GM19397 (cell line): Measurements from ENCODE around the gene MAML2.
"Not testable (repeated sequence)": the region's sequence is repeated elsewhere in the genome, so short reads cannot be mapped to it uniquely, and the experiment has no call there.

Experiments used
- ATAC-seq: cut with Tn5 transposase; IDR thresholded peaks from one replicate; pipeline ENCODE4 v1.9.1; 2021; ENCODE audit warnings: mild to moderate bottlenecking, moderate library complexity; ENCODE audit not compliant: unreplicated experiment

Gene MAML2

DNA sequence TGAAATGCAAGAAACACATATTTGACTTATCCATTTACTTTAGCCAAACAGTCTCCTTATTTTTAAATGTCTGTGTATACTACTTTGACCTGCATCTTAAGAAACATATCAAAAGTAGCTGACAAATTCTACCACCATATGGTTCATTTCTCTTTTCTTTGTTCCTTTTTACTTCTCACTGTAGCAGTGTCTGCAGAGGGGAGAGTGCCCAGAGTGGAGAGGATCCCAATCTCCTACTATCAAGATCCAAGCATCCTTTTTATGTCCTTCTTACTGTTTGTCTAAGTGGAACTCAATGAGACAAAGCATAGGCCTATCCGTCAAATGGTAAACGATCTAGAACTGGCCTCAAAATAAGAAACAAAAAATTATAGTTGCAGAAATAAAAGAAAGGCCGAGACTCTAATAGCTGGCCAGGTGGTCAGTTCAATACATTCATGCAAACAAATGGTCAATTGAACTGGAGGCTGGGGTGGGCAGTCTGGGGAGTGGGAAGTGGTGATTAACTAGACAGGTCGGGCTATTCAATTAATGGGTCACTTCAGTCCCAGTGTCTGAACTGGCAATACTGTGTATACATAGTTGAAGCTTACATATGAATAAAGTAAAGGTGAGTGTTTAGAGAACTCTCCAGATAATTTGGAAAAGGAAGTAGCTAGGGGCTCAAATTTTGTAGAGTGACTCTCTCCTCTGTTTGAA is 149.1 kb downstream of the MAML2 start:
- ATAC-seq: no peak

DNA sequence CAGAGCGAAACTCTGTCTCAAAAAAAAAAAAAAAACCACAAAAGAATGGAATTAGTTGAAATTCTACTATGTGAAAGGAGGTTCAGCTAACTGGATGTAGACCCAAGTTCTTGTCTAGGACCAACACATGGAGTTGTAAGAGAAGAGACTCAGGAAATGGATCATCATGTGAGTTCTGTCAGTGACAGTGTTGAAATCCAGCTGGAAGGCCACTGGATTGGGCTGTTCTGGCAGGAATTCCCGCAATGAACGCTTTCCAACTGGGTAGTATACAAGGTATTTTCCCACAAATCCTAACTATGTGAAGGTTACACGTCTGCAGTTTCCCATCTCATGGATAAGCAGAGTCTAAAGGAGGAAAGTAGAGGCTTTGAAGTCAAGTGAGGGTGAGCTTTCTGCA is 151.2 kb downstream of the MAML2 start:
- no peak for ATAC-seq

DNA sequence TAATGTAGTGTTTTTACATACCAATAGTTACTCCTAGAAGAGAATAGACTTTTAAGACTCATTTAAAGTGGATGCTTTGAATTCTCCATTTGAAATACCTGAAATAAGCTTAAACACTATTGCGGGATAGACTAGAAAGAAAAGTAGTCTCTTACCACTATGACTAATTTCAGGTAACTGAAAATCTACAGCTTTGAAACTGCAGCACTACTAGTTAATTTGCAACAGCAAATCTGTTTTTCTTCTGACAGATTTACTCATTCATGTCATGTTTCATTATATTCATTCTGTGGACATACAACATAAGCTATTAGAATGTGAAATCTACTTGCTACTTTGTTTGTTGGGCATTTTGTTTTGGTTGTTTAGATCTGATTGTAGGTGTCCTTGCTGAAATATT is 153.6 kb downstream of the MAML2 start:
- ATAC-seq: no peak

DNA sequence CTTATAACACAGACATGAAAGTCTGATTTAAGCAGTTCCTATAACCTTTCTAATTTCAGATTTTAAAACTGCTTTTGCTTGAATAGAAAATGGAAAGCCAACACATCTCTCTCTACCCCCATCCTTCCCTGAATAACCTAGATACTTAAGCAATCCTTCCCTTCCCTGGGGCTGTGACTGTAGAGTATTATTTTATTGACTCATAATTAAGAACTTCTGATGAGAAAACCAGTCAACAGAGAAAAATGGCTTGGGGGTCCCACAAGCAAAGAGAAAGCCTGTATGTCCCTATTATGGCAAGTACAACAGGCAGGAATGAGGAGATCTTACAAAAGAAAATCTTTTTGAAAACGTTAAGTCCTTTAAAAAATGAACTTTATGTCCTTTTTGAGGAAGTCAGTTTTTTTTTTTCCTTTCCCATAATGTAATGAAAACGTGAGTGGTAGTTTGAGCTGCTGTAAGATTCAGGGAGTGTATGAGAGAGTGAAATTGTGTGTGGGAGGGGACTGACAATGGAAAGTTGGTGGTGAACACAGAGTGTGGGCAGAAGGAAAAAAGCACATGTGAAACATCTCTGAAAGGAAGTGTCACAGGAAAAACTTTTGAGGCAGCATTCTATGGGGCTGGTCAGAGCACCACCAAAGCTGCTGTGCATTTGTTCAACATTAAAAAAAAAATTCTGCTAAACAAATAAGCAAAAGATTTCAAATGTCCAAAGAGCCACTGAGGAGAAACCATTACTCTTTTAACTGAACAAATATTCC is 154.6 kb downstream of the MAML2 start:
- ATAC-seq: peak; percentile 31

DNA sequence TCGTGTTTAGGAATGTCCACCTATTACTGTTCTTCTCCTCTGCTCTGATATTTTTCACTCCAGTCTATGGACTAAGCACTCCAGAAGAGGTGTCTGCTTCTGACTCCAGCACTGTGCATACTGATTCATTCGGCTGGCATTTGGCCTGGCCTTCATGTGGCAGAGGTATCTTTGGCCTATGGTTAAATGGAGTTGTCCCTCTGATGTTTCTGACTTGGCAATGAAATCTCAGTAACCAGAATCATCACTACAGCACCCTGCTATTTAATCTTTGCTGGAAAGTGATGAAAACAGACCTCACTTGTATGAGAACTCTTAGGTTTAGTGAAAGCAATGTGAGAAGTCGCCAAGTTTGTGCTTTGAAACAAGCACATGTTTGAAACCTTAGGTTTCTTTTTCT is 155.2 kb downstream of the MAML2 start:
- no peak for ATAC-seq

DNA sequence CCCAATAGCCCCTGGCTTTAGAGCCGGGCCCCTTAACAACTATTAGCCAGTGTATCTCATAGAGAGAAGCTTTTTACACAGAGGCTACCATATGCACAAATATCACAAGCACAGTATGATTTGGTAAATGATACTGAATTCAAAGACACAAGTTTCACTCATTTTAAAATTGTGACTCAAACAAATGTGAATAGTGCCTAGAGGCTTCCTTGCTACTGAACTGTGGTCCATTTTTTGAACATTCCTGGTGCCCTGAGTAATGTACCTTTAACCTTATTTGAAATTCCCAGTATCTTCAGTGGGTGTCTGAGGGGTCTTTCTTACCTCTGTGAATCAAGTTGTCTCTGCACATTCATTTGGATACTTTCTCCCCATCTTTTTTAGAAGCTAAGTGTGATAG is 156.2 kb downstream of the MAML2 start:
- ATAC-seq: no peak

DNA sequence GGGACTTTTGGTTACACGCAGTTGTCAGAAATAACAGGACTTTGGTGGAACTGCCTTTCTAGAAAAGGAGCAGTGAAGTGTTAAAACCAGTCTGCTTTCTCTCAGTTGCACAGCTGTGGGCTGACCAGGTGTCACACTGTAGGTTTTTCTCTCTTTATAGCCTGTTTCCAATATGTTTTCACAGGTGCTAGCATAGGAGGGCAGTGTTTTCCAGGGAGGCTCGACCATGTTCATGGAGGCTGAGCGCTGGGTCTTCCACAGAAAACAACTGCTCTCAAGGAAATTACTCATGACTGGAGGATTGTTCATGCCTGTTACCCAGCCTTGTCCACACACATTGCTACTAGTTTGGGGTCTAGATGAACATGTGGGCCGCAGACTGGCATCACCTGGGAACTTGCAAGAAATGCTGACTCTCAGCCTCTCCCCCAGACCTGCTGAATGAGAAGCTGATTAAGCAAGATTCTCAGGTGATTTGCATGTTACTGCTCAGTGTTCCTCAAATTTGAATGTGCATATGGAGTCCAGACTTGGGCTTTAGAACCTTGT is 157.7 kb downstream of the MAML2 start:
- peak; percentile 71 for ATAC-seq

DNA sequence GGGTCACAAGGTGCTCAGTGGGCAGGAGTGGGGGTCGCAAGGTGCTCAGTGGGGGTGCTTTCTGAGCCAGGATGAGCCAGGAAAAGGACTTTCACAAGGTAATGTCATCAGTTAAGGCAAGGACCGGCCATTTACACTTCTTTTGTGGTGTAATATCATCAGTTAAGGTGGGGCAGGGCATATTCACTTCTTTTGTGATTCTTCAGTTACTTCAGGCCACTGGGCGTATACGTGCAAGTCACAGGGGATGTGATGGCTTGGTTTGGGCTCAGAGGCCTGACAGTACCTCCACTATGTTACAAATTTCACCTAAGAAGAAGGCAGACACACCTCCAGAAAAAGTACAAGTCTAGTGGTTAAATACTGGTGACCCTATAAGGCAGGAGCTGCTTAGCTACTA is 162.1 kb downstream of the MAML2 start:
- not testable (repeated sequence) for ATAC-seq

DNA sequence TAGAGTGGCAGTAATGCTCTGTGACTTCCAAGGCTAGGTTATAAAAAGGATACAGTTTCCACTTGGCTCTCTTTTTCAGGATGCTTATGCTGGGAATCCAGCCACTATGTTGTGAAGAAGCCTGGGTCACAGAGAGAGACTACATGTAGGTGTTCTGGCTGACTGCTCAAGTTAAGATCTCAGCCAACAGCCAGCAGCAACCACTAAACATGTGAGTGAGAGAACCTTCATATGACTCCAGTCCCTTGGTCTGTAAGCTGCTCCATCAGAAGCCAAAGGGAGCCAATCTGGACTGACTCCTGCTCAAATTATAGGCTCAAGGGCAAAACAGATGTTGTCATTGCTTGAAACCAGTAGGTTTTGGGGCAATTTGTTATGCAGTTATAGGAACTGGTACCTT is 162.7 kb downstream of the MAML2 start:
- no peak for ATAC-seq

DNA sequence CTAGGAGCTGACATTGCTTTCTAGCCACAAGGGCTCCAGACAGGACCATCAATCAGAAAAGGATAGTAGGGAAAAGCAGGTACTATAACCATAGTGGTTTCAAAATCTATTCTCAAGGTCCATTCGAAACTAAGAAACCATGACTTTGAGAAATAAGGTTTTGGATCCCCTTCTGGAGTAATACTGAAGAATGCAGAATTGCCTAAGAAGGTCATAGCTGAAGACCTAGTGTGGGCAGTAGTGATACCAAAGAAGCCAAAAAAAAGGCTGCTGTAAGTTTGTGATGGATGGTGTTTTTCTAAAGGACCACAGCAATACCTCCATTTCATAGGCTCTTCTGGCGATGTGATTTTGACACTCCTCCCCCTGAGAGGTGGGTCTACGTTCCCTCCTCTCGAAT is 163.1 kb downstream of the MAML2 start:
- no peak for ATAC-seq

DNA sequence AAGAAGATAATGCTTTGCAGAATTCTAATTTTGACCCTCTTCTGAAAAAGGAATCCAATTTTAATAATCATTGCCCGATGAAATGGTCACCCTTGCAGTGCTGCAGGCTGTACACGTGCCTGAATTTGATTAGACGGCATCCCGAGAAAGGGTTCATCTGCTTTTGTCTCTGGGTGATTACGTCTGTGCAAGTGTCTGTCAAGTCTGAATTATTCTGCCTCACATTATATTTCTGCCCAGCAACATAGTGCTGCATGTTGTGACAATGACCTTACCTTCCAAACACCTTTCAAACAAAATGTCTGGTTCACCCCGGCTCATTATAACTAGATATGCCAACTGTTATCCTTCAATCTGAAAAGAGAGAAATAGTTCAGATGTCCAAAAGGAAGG is 164.1 kb downstream of the MAML2 start:
- no peak for ATAC-seq

DNA sequence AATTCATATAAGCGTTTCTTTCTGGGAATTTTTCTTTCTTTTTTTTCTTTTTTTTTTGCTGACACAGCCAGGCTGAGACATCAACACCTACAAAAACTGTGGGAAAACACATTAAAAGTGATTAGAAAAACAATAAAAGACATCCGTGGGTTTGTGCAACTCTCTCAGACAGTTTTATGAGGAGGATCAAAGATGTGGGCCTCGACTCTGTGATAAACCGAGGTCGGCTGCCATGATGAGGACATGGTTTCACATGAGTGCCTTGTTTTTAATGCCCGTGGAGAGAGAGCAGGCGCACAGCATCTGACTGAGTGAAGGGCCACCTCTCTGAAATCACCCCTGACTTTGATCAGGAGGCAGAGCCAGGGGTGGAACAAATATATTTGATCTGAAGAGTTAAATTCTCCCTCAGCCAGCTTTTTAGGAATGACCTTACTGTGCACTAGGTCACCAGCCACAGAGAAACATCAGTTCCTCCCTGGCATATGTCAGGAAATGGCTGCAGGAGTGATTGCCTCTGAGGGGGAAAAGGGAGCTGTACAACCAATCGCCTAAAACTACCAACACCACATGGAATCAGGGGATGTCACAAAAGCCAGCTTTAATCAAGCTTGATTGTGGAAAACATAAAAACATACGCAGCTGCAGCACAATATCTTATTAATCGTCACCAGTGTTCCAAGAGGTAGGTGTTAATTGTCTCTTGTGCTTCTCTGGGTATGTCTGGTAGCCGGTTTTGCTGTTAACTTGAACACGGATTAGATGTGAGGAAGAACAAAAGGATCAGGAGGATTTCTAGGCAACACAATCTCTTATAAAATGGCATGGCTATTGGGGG is 164.7 kb downstream of the MAML2 start:
- ATAC-seq: no peak

DNA sequence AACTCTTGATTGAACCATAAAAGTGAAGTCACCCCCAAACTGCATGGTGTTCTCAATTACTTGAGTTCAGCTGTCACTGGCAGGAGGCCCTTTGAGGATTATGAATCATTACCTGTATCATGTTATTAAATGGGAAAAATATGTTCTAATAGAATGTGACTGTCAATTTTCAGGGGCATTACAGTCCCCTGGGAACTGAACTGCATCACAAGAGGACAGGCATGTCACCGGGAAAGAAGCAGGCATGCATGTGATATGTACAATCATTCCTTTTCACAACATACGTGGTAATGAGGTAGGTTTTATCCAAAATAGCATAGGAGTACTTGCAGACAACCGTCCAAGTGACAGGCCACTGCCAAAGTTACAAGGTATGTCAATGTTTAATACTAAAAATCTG is 165.8 kb downstream of the MAML2 start:
- no peak for ATAC-seq

DNA sequence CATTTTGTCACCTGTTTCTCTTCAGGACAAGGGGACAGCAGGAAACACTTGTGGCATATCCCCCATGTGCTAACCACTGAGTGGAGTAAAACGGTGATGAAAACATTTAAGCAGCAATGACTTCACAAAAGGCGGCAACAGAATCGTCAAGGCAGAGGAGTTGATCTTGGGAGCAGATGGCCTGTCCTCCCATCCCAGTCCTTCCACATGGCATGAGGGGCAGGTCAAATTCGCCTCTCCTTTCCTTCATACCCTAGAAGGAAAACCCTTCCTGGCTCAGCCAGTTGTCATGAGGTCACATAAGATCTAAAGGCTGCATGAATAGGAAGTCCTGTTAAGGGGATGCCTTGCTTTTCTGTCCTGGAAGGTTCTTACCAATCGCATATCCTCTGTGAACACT is 169.1 kb downstream of the MAML2 start:
- ATAC-seq: no peak

DNA sequence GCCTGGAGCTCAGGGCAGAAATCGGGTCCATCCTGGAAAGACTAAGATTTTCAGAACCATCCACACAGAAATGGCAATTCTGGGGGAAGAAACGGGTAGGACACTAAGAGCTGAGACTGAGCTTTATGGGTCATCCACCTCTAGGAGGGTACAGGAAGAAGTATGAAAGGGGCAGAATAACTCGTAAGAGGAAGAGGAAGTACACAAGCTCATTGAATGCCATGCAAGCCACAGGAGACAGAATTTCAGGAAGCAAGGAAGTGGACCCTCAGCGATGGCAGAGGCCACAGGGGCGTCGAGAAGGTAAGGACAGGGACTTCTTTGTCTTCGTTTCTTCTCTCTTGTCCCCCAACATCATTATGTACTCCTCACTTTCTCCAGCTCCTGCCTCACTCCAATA is 169.6 kb downstream of the MAML2 start:
- ATAC-seq: no peak

DNA sequence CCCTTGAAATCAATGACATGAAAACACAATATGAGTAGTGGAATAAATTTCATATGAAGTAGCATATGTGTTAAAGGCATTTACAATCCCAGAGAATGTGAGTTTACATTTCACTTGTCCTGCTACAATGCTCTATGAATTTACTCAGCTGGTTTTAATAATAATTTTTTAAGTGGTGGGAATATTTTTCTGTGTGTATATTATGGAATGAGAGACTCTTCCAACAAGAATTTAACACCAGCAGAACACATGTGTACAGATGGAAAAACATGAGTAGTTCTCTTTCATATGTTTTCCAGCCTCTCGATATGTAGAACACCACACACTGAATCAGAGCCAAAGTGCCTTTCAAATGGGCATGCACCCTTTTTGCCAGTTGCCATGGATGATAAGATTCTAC is 170.4 kb downstream of the MAML2 start:
- ATAC-seq: no peak

DNA sequence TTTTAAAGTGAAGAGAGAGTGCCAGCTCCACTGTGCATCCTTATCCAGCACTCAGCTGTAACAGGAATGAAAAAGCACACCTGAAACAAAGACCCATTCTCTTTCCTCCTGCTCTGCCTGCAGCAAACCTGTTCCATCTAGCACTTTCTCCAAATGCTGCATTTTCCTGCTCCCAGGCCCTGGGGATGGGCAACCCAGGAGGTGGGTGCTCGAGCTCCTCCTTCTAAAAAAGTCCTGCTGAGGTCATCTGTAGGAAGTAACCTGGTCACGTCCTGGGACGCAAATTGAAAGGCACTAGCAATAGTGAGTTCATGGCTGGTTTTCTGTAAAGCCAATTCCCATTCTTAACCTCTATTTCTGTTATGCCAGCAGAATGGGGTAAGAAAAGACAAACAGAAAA is 173.7 kb downstream of the MAML2 start:
- no peak for ATAC-seq

DNA sequence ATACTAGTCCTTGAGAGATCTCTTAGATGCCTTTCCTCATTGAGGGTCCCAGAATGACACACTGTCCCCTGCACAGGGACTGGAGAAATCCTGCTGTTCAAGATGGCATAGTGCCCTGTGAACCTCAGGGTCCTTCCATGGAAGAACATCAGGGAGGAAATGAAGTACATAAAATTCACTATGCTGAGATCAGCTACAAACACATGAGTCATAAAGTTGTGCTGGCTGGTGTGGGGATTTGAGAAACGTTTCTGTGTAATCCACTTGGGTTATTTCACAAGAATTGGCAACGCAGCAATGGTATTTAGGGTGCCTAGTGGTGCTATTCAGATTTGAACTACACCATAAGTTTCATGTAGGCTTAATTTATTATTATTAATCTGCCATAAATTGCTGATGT is 174.4 kb downstream of the MAML2 start:
- no peak for ATAC-seq

DNA sequence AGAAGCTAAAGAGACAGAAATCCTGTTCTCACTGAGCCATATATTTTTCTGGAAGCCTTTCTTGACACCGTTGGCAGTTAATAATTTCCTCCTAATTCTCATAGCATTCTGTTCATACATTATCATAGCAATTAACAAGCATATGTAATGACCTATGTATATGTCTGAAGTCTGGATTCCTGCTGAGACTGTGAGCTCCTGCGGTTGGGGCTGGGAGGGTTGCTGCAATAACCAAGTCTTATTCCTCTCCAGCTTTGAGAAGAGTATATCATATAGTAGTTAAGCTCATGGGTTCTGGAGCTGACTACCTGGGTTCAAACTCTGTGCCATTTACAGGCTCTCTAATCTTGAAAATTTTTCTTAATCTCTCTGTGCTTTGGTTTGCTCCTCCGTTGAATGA is 175.2 kb downstream of the MAML2 start:
- no peak for ATAC-seq

DNA sequence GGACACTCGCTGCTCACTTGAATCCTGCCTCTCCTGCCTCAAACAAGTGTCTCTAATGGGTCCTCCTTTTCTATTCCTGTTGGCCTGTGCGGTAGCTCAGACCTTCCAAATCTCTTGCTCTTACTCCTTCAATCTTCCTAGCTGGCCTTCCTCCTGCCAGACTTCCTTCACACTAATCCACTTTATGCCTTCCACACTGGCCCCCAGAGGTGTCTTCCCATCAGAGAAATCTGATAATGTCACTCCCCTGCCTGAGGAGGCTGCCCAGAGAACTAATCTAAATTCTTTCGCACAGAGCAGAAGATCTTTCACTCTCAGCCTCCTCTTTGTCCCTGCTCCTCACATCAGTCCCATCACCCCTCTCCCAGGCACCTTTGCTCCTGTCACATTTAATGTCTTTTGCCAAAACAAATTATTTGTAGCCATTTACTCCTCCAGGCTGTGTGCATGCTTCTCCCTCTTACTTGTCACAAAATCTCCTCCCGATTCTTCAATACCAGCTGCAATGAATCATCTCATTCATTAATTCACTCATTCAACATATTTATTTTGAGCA is 175.7 kb downstream of the MAML2 start:
- ATAC-seq: no peak

DNA sequence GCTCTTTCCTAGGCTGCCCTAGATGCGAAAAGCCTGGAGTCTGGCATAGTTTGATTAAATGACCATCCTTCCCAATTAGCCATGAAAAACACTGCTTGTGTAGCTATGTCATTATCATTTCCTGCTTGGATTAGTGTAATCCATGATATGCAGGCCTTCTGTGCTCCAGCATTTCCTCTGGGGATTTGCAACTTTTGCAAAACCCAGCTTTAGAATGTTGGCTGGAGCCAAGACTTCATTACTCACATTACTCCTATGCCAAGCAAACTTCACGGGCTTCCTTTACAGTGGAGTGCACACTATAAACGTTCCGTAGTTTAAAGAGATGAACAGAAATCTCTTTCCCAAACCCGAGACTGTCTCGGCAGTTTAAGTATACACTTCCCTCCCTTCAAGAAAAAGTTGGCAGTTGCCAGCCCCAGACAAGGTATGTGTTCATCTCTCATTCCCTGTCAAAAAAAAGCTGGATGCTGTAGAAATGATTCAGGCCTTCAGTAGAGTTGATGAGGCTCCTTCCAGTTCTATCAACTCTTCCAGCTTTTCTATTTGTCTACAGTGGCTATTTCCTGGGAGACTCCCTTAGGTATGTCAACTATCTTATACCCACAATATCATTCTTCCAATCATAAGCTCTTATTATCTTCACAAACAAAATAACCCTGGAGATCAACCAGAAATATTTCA is 180.0 kb downstream of the MAML2 start:
- no peak for ATAC-seq
